IMR-90 (cell line): ENCODE results near the gene LILRA1. TPM values are rescaled to one million over a fixed set of nuclear protein-coding genes. Genes with fewer than 3 reads are reported as not detected.

Experiments used
- ATAC-seq: fragments of 200-7000 bp; cut with Tn5 transposase; 2 replicates; pipeline ENCODE4 v1.9.1; 2020; ENCODE audit warnings: low read depth, mild to moderate bottlenecking, moderate library complexity
- BruUV-seq: library from RNA; stranded (reverse); fragments of 400-500 nt; replicated peaks from 2 replicates; lab custom pipeline; 2021; lab: Mats Ljungman, UMichigan
- CTCF ChIA-PET: fragments of 300-600 bp; formaldehyde crosslinking; extraction: SDS; loops from one replicate; lab custom pipeline; 2021; ENCODE audit warnings: antibody characterized with exemption; lab: Yijun Ruan, JAX
- POLR2A ChIA-PET: fragments of 300-600 bp; sonication (Branson Sonifier 250); formaldehyde crosslinking; loops from one replicate; lab custom pipeline; 2022; ENCODE audit warnings: antibody characterized with exemption; ENCODE audit not compliant: unreplicated experiment; lab: Charles Lee
- DNase-seq: peaks from one replicate; pipeline ENCODE4 v3.0.0; 2013
- H2AFZ ChIP-seq: replicated peaks from 2 replicates; pipeline ENCODE3; 2013; ENCODE audit warnings: low read length, mild to moderate bottlenecking; ENCODE audit not compliant: poor library complexity
- H2AK5ac ChIP-seq: 2 replicates; pipeline ENCODE4 v1.6.1; 2013; ENCODE audit warnings: low read depth, low read length, inconsistent platforms
- H2AK9ac ChIP-seq: replicated peaks from 2 replicates; pipeline ENCODE3; 2013; ENCODE audit warnings: mild to moderate bottlenecking, low read depth, low read length, moderate library complexity; ENCODE audit not compliant: poor library complexity
- H2BK120ac ChIP-seq: 2 replicates; pipeline ENCODE4 v1.6.1; 2013; ENCODE audit warnings: low read depth, low read length, inconsistent platforms
- H2BK15ac ChIP-seq: 3 replicates; pipeline ENCODE4 v1.6.1; 2013; ENCODE audit warnings: low read depth, low read length, inconsistent platforms
- H2BK20ac ChIP-seq: 2 replicates; pipeline ENCODE4 v1.6.1; 2013; ENCODE audit warnings: low read depth, mild to moderate bottlenecking, inconsistent platforms, low read length, moderate library complexity
- H2BK5ac ChIP-seq: 2 replicates; pipeline ENCODE4 v1.6.1; 2013; ENCODE audit warnings: mild to moderate bottlenecking, low read depth, low read length, inconsistent platforms; ENCODE audit not compliant: poor library complexity, severe bottlenecking
- H3K14ac ChIP-seq: replicated peaks from 2 replicates; pipeline ENCODE4 v1.6.1; 2013; ENCODE audit warnings: low read depth, low read length, inconsistent platforms
- H3K18ac ChIP-seq: 2 replicates; pipeline ENCODE4 v1.6.1; 2013; ENCODE audit warnings: low read depth, low read length, control low read depth
- H3K23ac ChIP-seq: 2 replicates; pipeline ENCODE4 v1.6.1; 2013; ENCODE audit warnings: low read depth, low read length, inconsistent platforms
- H3K27ac ChIP-seq: 2 replicates; pipeline ENCODE4 v1.5.1; 2013; ENCODE audit warnings: mild to moderate bottlenecking, control low read depth, low read length; ENCODE audit not compliant: insufficient read depth
- H3K27me3 ChIP-seq: 2 replicates; pipeline ENCODE4 v1.6.1; 2013; ENCODE audit warnings: low read length; ENCODE audit not compliant: control insufficient read depth, insufficient read depth
- H3K36me3 ChIP-seq: 2 replicates; pipeline ENCODE4 v1.6.1; 2013; ENCODE audit warnings: low read length, mixed read lengths; ENCODE audit not compliant: control insufficient read depth, insufficient read depth
- H3K4ac ChIP-seq: 2 replicates; pipeline ENCODE4 v1.6.1; 2013; ENCODE audit warnings: low read depth, low read length, inconsistent platforms
- H3K4me1 ChIP-seq: 2 replicates; pipeline ENCODE4 v1.6.1; 2013; ENCODE audit warnings: low read length, mixed read lengths; ENCODE audit not compliant: control insufficient read depth, insufficient read depth
- H3K4me2 ChIP-seq: 2 replicates; pipeline ENCODE4 v1.6.1; 2013; ENCODE audit warnings: low read depth, mild to moderate bottlenecking, control low read depth, low read length, moderate library complexity
- H3K4me3 ChIP-seq: 2 replicates; pipeline ENCODE4 v1.5.1; 2013; ENCODE audit warnings: low read depth, mild to moderate bottlenecking, control low read depth, low read length, moderate library complexity; ENCODE audit not compliant: insufficient read depth
- H3K56ac ChIP-seq: 2 replicates; pipeline ENCODE4 v1.6.1; 2013; ENCODE audit warnings: low read length, inconsistent platforms; ENCODE audit not compliant: insufficient read depth; ENCODE audit errors: extremely low read depth
- H3K79me1 ChIP-seq, 2 experiments: 2 replicates each; pipeline ENCODE4 v1.6.1; 2013; ENCODE audit warnings: low read length in 2 of 2, inconsistent platforms in 1 of 2, low read depth in 1 of 2
- H3K9ac ChIP-seq: 2 replicates; pipeline ENCODE4 v1.6.1; 2013; ENCODE audit warnings: low read depth, low read length, control low read depth
- H3K9me1 ChIP-seq: 2 replicates; pipeline ENCODE4 v1.6.1; 2013; ENCODE audit warnings: low read length, inconsistent platforms; ENCODE audit not compliant: insufficient read depth
- H3K9me3 ChIP-seq: 2 replicates; pipeline ENCODE4 v1.6.1; 2013; ENCODE audit warnings: low read length; ENCODE audit not compliant: control insufficient read depth, insufficient read depth
- H4K20me1 ChIP-seq: 2 replicates; pipeline ENCODE4 v1.6.1; 2013; ENCODE audit warnings: low read length, inconsistent platforms; ENCODE audit not compliant: insufficient read depth
- H4K5ac ChIP-seq: 2 replicates; pipeline ENCODE4 v1.6.1; 2013; ENCODE audit warnings: mild to moderate bottlenecking, low read depth, low read length, control low read depth
- H4K8ac ChIP-seq, 2 experiments: 2 replicates each; pipeline ENCODE4 v1.6.1; 2013; ENCODE audit warnings: low read depth in 2 of 2, low read length in 2 of 2, control low read depth in 1 of 2, inconsistent platforms in 1 of 2
- H4K91ac ChIP-seq: 2 replicates; pipeline ENCODE4 v1.6.1; 2013; ENCODE audit warnings: low read depth, low read length, inconsistent platforms; ENCODE audit not compliant: insufficient read depth
- BHLHE40 ChIP-seq: fragments of 150-350 bp; IDR thresholded peaks from 2 replicates; pipeline ENCODE4 v1.6.1; 2016; ENCODE audit warnings: mild to moderate bottlenecking, low read depth, low read length
- FOS ChIP-seq: fragments of 150-350 bp; IDR thresholded peaks from 2 replicates; pipeline ENCODE4 v1.6.1; 2016; ENCODE audit warnings: low read depth, low read length
- MAFK ChIP-seq: IDR thresholded peaks from 2 replicates; pipeline ENCODE4 v1.6.1; 2012; ENCODE audit warnings: low read depth, low read length, improper control_type of control experiment
- MXI1 ChIP-seq: IDR thresholded peaks from 2 replicates; pipeline ENCODE4 v1.6.1; 2012; ENCODE audit warnings: low read depth, mild to moderate bottlenecking, low read length, moderate library complexity, borderline replicate concordance
- NFE2L2 ChIP-seq: fragments of 150-350 bp; IDR thresholded peaks from 2 replicates; pipeline ENCODE4 v1.6.1; 2016; ENCODE audit warnings: low read depth, mild to moderate bottlenecking, low read length
- POLR2A ChIP-seq: IDR thresholded peaks from 2 replicates; pipeline ENCODE4 v1.6.1; 2012; ENCODE audit warnings: mild to moderate bottlenecking, low read depth, low read length
- WGBS, 2 experiments: methylation state at CpG; one replicate each; pipeline versions ENCODE4 v1.1.5 to v1.1.7; 2013; ENCODE audit warnings: missing lambda C conversion rate in 2 of 2; ENCODE audit not compliant: insufficient read length in 1 of 2; ENCODE audit errors: extremely low coverage in 2 of 2; 5-methylcytosine and 5-hydroxymethylcytosine counted together
- dilution Hi-C: fragments of 300-500 bp; cut with HindIII; formaldehyde crosslinking; loops from one replicate; pipeline ENCODE4 v1.14.3; 2018; ENCODE audit warnings: low sequenced_read_pairs; ENCODE audit not compliant: unreplicated experiment
- in situ Hi-C: fragments of 300-500 bp; cut with MboI; formaldehyde crosslinking; loops from 3 replicates; pipeline ENCODE4 v1.14.3; 2019; ENCODE audit warnings: low sequenced_read_pairs, inconsistent platforms, mixed read lengths
- intact Hi-C: fragments of 100-400 bp; cut with micrococcal nuclease; formaldehyde crosslinking; loops from 2 replicates; pipeline ENCODE4 v1.10.0; 2022
- polyA plus RNA-seq, 3 experiments: library from polyadenylated mRNA; depleted of rRNA; stranded (reverse); fragments of >200 nt; gene quantifications; 2 replicates each; pipeline ENCODE4 v1.2.3, GENCODE V29; 2012; ENCODE audit warnings: low replicate concordance in 1 of 3
- total RNA-seq: library from RNA; depleted of rRNA; stranded (reverse); fragments of >200 nt; gene quantifications from 2 replicates; pipeline ENCODE4 v1.2.3, GENCODE V29; 2012
- TF ChIP-seq, protein P1 (sequence below): fragments of 150-350 bp; IDR thresholded peaks from 2 replicates; pipeline ENCODE4 v1.6.1; 2017; ENCODE audit warnings: mild to moderate bottlenecking, antibody characterized with exemption, low read length, low read depth

The LILRA1 gene
- total and polyA plus RNA-seq, 2 of the 4 experiments (the other 2 are of a cell fraction): not detected

DNA sequence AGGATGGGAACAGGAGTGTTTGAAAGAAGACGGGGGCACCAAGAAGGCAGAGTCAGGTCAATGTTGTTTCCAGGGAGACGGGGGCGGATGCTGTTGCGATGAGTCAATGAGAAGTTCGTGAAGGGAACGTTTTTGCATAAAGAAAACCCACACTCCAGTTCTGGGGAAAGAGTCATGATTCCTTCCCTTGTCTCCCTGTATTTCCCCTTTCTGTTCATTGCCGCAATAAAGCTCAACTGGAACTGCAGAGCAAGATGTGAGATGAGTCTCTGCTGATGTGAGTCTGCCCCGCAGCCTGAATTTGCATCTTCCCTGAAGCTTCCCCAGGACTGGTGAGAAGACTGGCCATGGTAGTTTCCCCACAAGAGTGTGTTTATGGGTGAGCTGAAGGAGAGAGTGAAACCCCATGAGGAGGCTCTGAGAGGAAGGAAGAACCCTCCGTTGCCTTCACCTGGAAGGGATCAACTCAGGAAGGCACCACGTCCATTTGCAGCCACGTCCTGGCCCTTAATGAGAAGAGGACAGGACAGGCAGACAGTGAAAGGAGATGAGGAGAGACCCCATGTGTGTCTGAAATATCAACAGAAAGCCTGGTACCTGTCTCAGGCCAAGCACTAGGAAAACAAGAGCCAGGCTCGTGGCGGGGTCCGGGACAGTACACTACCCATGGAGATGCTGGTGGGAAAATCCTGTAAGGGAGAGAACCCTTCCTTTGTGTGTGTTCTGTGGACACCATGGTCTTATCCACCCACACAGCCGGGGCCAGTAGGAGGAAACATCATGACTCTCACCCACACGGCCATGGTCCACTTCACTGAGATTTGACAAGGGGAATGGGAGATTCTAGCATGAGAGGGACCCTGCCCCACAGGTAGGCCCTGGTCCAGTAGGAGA, 13.7 kb downstream of the LILRA1 start:
- TF ChIP-seq POLR2A (no peak), BHLHE40 (no peak), MXI1 (no peak), MAFK (no peak), FOS (no peak), NFE2L2 (no peak)
- TF ChIP-seq, protein P1, sequence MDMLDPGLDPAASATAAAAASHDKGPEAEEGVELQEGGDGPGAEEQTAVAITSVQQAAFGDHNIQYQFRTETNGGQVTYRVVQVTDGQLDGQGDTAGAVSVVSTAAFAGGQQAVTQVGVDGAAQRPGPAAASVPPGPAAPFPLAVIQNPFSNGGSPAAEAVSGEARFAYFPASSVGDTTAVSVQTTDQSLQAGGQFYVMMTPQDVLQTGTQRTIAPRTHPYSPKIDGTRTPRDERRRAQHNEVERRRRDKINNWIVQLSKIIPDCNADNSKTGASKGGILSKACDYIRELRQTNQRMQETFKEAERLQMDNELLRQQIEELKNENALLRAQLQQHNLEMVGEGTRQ: no peak
- BruUV-seq: no TSS peak
- no peak overlapping the region for H3K14ac ChIP-seq
- no peak overlapping the region for H3K56ac ChIP-seq
- no peak overlapping the region for H2AK9ac ChIP-seq
- no peak overlapping the region for H4K8ac ChIP-seq
- in situ Hi-C loops (no loop called here), dilution Hi-C loops (no loop called here), intact Hi-C loops (no loop called here)
- H3K27ac ChIP-seq: no peak overlapping the region
- DNase-seq: no peak
- POLR2A ChIA-PET: no interaction called here
- no peaks in the 10 kb centered on the region for H3K4me1 ChIP-seq
- no peak for ATAC-seq
- H2BK5ac ChIP-seq: no peak overlapping the region
- no peak overlapping the region for H3K4ac ChIP-seq
- H2BK120ac ChIP-seq: no peak overlapping the region
- H3K23ac ChIP-seq: no peak overlapping the region
- H3K36me3 ChIP-seq: no peaks in the 10 kb centered on the region
- no peaks in the 10 kb centered on the region for H3K79me1 ChIP-seq
- no peak overlapping the region for H2BK15ac ChIP-seq
- H3K9me3 ChIP-seq: peaks cover 32% of the 10 kb centered on the region
- H3K4me2 ChIP-seq: no peak overlapping the region
- no peaks in the 10 kb centered on the region for H3K27me3 ChIP-seq
- no peak overlapping the region for H2AK5ac ChIP-seq
- 61% methylated on average over 5 of the region's 16 CpGs; no CpG with 5 or more reads in 1 of the 2 experiments for WGBS, 2 experiments
- H3K9me1 ChIP-seq: no peaks in the 10 kb centered on the region
- H2AFZ ChIP-seq: no peak overlapping the region
- H3K18ac ChIP-seq: no peak overlapping the region
- H3K4me3 ChIP-seq: no peak overlapping the region
- H3K9ac ChIP-seq: no peak overlapping the region
- no peak overlapping the region for H4K5ac ChIP-seq
- H2BK20ac ChIP-seq: no peak overlapping the region
- no peaks in the 10 kb centered on the region for H4K20me1 ChIP-seq
- H4K91ac ChIP-seq: no peak overlapping the region
- CTCF ChIA-PET: no interaction called here
